HG03521 (cell line): ENCODE results near the gene TENM4.

Experiments
- ATAC-seq: cut with Tn5 transposase; IDR thresholded peaks from one replicate; pipeline ENCODE4 v1.9.1; 2021; ENCODE audit warnings: mild to moderate bottlenecking, moderate library complexity; ENCODE audit not compliant: unreplicated experiment

The TENM4 gene

GRCh38 chr11:79071190-79071589, 369.6 kb downstream of the TENM4 start:
- ATAC-seq: no peak

DNA sequence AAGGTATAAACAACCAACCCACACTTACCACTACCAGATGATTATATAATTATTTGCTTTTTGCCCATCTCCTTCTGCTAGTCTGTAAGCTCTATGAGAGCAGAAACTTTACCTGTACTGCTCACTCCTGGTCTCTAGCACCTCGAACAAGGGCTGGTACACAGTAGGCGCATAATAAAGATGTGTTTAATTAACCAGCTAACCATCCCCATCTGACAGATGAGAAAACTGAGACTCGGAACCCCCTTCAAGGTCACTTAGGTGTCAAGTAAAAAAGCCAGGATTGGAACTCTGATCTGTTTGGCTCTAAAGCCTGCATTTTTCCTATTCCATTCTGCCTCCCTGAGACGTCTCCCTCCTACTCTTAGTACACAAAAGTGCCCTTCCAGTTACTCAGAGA, 370.3 kb downstream of the TENM4 start:
- ATAC-seq: no peak

- ATAC-seq: no peak
Observed at GRCh38 chr11:79069504-79069903, 371.3 kb downstream of the TENM4 start.

- ATAC-seq: no peak
Observed at GRCh38 chr11:79068356-79068755, 372.5 kb downstream of the TENM4 start.

GRCh38 chr11:79067352-79067679, 373.5 kb downstream of the TENM4 start:
- no peak for ATAC-seq

DNA sequence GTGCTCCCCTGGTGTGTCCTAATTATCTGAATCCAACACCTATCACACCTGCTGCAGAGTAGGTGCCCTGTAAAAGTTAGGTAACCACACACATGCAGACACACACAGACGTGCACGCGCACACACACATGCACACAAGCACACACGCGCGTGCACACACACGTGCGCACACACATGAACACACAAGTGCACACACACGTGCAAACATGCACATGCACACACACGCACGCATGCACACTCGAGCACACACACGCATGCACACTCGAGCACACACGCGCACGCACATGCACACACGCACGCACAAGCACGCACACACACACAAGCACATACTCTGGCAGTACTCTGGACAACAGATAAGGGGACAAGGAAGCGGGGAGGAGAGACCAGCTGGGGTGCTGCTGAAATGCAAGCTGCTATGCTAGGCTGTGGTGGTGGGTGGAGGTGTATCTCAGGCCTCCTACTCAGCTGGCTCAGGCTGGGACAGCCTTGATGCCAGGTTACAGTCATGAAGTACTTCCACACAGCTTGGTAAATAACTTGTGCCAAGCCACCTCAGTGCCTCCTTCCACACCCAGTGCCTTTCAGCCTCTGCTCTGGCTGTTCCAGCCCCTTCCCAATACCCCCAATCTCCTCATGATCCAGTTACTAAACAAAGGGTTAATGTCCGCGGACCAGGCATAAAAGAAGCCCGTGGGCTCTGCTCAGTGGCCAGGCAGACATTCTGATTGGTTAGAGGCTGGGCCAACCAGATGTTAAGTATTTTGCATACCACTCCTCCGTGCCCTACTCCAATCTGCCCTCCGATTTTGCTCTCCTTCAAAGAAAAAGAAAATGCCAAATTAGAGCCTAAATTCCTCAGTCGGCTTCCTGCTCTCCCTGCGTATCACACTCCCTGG, 374.1 kb downstream of the TENM4 start:
- ATAC-seq: no peak

- ATAC-seq: no peak
Observed at GRCh38 chr11:79062814-79063762, 377.7 kb downstream of the TENM4 start.

GRCh38 chr11:79060081-79060953, 380.5 kb downstream of the TENM4 start:
- ATAC-seq: no peak

DNA sequence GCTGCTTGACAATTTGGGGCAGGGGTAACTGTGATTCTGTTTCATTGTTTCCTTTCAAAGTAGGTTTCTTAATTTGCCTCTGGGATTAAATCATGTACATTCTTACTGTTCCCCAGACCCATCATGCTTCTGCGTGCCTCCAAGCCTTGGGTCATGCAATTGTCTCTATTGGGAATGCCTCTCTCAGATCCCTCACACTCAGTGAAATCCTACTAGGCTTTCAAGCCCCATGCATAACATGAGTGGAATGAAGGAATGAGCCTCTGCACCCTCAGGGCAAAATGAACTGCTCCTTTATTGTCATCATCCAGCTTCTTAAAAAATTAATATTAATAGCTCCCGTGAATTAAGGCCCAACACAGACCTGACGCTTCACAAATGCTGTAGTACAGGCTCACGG, 381.7 kb downstream of the TENM4 start:
- ATAC-seq: no peak

DNA sequence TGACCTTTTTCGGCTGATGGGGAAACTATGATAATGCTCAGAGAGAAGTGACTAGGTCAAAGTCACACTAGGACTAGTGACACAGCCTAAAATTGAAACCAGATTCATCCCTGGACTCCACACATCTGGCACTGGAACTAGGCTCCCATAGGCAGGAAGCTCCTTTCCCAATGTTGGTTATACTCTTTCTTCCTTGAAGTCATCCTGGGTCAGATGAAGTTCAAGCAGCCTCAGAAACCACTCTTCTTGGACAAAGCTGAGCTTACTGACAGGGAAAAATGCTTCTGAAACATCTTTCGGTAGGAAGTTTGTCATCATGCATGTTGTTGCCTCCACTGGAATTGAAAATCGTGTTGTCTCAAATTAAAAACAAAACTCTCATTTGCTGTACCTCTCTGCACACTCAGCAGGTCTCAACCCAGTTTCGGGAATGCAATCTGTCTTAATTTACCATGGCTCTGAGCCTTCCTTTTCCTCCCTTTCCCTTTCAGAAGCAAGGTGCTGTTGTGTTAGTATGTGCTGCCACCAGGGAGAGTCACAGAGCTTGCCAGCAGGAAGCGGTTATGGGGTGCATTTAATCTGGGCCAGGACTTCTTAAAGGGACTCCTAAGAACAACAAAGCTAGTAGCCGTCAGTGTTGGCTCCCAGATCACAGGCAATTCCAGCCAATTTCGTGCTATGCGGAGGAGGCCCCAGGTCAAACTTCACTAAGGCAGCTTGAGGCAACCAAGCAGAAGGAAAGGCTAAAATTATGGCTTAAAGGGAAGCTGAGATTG, 384.8 kb downstream of the TENM4 start:
- no peak for ATAC-seq

DNA sequence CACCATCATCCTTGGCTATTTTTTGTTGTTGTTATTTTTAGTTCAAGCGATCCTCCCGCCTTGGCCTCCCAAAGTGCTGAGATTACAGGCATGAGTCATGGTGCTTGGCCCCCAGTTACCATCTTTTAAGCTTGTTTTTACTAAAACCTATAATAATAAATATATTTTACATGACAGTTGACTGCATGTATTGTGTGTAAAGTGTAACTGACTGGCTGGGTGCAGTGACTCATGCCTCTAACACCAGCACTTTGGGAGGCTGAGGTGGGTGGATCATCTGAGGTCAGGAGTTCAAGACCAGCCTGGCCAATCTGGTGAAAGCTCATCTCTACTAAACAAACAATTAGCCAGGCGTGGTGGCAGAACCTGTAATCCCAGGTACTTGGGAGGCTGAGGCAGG, 386.2 kb downstream of the TENM4 start:
- no peak for ATAC-seq

- no peak for ATAC-seq
Observed at GRCh38 chr11:79052544-79052943, 388.3 kb downstream of the TENM4 start.

DNA sequence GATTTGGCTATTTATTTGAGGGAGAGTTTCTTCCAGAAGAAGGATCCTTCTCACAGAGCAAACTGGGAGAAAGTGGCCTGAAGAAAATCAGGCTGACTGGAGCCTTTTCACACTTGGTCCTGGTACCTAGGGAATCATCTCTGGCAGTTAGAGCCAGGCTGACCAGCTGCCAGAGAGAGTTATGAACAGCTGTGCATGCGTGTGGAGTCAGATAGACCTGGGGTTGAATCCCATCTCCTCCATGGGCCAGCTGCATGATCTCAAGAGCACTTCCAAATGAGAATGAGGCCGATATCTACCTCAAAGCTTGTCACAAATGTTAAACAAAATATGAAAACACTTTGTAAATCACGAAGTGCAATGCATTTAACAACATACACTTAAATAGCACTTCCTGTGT, 390.0 kb downstream of the TENM4 start:
- no peak for ATAC-seq

DNA sequence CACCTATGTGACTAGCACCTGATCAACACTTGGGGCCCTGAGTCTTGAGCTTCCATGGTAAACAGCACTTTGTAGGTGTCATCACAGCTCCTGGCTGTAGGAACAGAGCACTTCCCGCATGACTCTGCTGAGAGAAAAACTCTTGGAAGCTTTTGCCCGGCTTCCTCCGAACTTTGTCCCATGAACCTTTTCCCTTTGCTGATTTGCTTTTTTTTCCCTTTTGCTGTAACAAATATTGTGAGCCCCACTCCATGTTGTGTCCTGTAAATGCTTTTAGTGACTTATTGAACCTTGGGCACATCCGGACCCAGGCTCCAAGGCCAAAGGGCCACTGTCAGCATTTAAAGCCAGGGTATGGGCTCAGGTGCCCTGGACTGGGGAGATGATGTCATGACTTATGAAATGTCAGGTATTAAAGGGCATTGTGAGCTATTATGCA, 391.1 kb downstream of the TENM4 start:
- ATAC-seq: no peak

DNA sequence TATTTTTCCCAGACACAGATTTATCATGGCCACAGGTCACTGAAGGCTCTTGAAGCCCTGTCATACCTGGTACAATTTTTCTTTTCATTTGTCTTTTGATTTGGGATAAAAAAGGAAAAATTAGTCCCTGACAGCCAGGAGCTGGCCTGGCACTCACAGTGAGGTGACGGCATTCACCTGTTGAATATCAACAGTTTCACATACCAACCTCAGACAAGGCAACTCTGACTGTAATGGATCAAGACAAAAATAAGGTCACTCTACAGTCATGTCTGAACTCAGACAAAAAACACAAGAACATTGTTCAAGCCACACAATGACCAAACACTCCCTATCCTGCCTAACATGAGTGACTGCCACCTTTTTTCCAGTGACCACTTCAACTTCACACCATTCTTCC, 392.9 kb downstream of the TENM4 start:
- no peak for ATAC-seq

DNA sequence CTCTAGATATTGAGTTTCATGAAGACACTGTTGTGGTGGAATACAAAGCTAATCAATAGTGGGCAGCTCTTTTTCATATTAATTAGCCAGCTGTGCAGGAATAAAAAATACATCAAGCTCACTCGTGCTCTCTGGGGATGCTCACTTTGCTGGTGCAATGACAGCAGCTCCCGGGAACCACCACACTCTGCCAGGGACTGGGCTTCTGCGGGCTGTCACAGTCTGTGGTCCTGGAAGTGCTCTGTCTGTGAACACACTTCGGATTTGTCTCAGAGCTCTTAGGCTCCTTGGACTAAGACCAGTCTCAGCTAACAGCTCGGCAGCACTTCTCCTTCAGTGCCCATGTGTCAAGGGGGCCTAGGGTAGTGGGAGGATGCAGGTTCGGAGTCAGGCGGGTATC, 393.5 kb downstream of the TENM4 start:
- ATAC-seq: no peak

DNA sequence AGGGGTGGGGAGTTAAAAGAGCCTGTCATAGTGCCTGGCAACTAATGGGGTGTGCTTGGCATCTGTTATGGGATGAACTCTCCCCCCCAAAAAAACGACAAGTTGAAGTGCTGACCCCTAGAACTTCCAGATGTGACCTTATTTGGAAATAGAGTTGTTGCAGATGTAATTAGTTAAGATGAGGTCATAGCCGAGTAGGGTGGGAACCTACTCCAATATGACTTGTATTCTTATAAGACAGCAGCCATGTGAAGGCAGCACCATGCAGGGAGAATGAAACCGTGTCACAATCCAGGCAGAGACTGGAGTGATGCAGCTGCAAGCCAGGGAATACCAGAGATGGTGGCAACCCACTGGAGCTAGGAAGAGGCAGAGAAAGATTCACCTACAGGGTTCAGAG, 394.5 kb downstream of the TENM4 start:
- no peak for ATAC-seq

DNA sequence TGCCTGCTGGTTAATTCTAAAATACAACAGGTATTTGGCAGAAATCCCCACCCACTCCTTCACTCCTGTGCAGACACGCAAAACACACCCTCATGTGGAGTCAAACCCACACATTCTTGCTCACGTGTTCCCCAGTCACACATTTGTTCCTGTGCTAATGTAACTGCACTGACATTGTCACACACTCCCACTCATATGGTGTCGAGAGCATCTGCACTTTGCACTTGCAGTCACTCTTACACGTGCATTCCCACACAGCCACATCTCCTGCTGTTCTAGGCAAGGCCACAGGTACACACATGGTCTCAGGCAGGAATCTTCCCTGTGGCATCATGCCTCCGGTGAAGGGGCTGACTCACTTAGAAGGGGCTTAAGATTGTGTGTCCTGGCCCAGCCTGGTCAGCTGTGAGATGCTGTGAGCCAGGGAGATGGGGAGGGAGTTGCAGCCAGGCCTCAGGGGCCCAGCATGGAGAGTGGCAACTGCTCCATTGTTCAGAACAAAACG, 395.0 kb downstream of the TENM4 start:
- ATAC-seq: no peak

DNA sequence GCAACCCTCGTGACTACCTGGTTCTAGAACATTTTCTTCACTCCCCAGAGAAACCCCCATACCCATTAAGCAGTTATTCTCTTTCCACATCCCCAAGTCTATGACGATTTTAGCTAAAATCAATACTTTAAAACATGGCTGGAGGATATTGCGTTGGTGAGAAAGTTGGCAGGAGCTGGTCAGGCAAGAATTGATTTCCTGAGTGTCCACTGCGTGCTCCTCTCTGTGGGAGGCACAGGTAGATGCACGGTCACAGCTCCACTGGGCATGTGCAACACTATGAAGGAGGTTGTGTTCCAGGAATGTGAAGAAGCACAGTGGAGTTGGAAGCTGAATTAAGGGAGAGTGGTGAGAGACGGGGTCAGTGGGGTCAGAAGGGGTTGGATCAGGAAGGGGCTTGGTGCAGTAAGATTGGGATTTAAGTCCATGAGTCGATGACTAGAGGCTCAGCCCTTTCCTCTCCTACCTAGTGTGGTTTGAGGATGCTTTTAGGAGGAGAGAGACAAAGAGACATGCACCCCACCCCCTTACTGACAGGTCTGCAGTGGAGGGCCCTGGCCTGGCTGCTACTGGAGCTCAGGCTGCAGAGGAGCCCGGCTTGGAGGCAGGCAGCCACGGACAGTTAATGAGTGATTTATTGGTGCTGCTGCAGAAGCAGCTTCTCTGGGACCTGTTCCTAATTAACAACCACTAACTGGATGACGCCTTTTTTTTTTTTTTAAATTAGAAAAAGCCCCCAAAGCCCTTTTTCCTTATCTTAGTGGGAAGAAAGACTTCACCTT, 395.6 kb downstream of the TENM4 start:
- no peak for ATAC-seq
